HCT116 (cell line): ENCODE results near the gene SOX6.

Experiments
- ATF3 ChIP-seq: IDR thresholded peaks from 2 replicates; pipeline ENCODE4 v1.6.1; 2012
- CTCF ChIP-seq, 3 experiments: fragments of 200-600 bp in 1 of 3; sonication (generic) in 1 of 3; IDR thresholded peaks in 2 of 3; conservative IDR thresholded peaks in 1 of 3; 2 replicates each; pipeline ENCODE4 v1.5.1; 2012 to 2017; ENCODE audit warnings: low read depth in 2 of 3, low read length in 2 of 3, antibody characterized with exemption in 1 of 3, borderline replicate concordance in 1 of 3, control low read depth in 1 of 3, mild to moderate bottlenecking in 1 of 3, mixed read lengths in 1 of 3, mixed run types in 1 of 3, moderate library complexity in 1 of 3; ENCODE audit not compliant: insufficient read depth in 1 of 3
- EZH2 ChIP-seq: fragments of 200-600 bp; sonication (generic); IDR thresholded peaks from 2 replicates; pipeline ENCODE4 v1.6.1; 2017; ENCODE audit warnings: antibody characterized with exemption, mixed run types
- EZH2phosphoT487 ChIP-seq: fragments of 200-600 bp; IDR thresholded peaks from 2 replicates; pipeline ENCODE4 v1.6.1; 2018; ENCODE audit warnings: antibody characterized with exemption, borderline replicate concordance
- MAX ChIP-seq: IDR thresholded peaks from 2 replicates; pipeline ENCODE4 v1.6.1; 2012
- POLR2A ChIP-seq: IDR thresholded peaks from 2 replicates; pipeline ENCODE4 v1.7.0; 2011; ENCODE audit warnings: borderline replicate concordance; ENCODE audit not compliant: insufficient read depth, insufficient read length; ENCODE audit errors: extremely low read depth
- POLR2AphosphoS5 ChIP-seq: IDR thresholded peaks from 2 replicates; pipeline ENCODE4 v1.6.1; 2011; ENCODE audit warnings: mild to moderate bottlenecking, low read depth, low read length, moderate library complexity
- REST ChIP-seq: IDR thresholded peaks from 2 replicates; pipeline ENCODE4 v1.6.1; 2012; ENCODE audit warnings: low read depth

GRCh38 chr11:16287630-16288280 is 68.6 kb downstream of the SOX6 start:
- TF ChIP-seq ATF3 (no peak), CTCF (IDR thresholded peaks at IDR 0.05 in 2 of 3, conservative IDR thresholded peaks at IDR 0.05 in 1 of 3; ENCODE audit: borderline replicate concordance in 1 of 3, insufficient read depth in 1 of 3, low read depth in 2 of 3, low read length in 2 of 3) (no peak), EZH2 (no peak), POLR2A (no peak), REST (no peak), EZH2phosphoT487 (no peak), MAX (no peak), POLR2AphosphoS5 (no peak)
